OCI-LY7 (cell line): ENCODE measurements around the gene MYOZ2.

Source experiments
- CTCF ChIP-seq: fragments of 200-600 bp; sonication (generic); conservative IDR thresholded peaks from 2 replicates; pipeline ENCODE4 v1.5.1; 2014; ENCODE audit warnings: mild to moderate bottlenecking, antibody characterized with exemption, low read length, moderate library complexity, mixed read lengths
- EZH2phosphoT487 ChIP-seq: fragments of 200-600 bp; sonication (generic); IDR thresholded peaks from 2 replicates; pipeline ENCODE4 v1.6.1; 2018; ENCODE audit warnings: low read depth, borderline replicate concordance, mild to moderate bottlenecking, mixed run types, antibody characterized with exemption, low read length, moderate library complexity, mixed read lengths

DNA sequence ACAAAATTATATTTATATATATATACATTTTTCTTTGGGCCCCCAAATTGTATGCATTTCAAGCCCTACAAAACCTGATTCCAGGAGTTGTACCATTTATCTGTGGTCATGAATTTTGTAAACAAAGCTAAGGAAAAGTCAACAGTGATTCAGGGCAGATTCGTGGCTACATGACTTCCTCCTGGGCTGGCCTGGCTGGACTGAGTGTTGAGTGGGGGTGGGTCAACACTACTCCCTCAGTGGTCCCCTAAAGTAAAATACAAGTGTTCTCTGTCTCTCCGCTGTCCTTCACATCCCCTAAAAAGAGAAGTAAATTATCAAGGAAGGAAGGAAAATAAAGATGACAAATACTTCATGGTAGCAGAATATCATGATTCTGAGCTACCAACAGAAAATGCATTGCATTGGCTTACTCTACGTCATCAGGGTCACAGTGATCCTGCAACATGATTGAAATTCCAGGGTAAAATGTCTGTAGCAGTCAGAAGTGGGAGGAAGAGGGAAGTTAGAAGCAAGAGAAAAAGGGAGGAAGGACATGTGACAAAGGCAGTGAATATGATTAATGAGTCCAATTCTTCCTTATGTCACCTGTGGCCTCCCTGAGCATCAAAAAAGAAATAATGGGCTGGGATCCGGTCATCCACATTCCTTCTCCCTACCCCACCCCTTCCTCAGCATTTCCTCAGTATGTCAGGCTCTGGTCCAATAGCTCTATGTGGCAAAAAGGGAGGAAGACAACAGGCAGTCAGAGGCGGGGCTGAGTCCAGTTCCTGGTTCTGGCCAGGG is 42.4 kb upstream of the MYOZ2 start:
- no peak for TF ChIP-seq EZH2phosphoT487
- TF ChIP-seq CTCF, result no peak
